NK-92 (cell line): ENCODE results near the gene SCUBE1.

Experiments
- DNase-seq: peaks from one replicate; lab custom pipeline; 2025; ENCODE audit not compliant: unreplicated experiment; lab: John Stamatoyannopoulos, UW

Gene SCUBE1

DNA sequence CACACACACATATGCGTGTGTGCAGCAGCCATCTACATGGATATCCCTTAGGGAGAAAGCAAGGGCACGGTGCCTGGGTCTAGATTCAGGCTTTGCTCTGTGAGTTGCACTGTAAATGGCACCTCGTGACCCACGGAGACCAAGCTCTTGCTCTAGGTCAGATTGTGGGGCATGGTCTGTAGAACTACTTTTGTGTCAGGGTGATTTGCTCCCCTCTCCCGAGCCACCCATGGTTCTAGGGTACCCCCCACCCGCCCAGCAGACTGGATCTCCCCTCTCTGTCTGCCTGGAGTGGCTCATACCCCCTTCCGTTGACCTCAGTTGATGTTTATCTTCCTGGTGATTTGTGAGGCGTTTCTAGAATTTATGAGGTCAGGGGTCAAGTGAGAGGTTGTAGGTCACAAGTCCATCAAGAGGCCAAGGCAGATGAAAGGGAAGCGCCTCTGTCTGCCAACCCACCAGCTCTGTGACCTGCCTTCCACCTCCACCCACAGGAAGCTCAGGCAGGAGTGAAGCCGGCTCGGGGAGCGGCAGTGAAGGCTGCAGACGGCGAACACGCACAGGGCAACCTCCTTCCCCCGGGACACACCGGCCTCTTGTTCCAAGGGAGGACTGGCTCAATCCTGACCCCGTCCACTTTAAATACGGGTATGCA, 80.1 kb downstream of the SCUBE1 start:
- no peak for DNase-seq

DNA sequence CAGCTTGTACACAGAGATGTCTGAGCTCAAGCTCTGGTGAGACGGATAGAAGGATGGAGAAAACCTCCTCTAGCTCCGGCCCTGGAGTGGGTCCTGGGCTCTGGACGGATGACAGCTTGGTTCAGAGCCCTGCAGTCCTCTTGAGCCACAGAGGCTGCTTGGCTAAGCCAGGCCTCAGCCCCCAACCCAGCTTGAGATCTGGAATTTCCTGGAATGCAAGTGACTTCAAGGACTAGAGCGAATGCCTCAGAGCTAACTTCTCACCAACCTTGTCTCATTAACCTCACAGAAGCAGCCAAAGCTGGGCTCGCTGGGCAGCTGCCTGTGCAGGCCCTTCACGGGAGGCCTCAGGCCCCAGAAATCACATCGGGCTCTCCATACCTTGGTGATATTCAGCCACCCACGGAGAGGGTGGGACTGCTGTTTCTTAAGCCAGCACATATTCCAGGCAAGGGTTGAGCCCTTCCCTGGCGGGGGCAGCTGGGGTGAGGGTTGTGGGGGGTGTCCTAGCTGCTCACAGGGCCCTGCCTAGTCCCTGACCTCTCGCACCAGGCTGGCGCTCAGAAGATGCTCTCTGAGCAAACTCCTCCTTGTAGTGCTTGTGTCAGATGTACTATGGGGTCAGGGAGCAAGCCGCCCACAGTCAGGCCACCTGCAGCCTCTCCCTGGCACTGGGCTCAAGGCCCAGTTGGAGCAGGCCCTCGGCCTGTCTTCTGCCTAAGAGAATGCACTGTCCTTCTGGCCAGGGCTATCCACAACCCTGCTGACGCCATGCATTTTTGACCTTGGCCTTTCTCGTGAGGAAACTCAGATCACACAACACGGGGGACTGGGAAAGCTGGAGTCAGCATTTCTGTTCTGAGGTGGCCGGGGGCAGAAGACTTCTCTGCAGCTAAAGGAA, 82.6 kb downstream of the SCUBE1 start:
- DNase-seq = no peak

DNA sequence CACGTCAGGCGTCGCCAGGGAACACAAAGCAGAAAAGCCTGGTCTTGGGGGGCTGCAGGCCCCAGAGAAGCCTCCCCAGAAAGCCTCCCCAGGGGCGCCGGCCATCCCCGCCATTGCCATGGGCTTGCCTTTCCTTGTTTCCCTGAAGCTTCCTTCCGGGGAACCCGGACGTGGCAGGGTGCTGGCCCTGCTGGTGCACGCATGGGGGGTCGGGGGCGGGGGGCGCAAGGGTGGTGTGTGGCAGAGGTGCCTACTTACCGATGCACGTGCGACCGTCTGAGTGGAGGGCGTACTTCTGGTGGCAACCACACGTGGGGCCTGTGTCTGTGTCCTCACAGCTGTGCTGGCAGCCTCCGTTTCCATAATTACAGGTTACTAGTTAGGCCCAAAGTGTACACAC, 85.2 kb downstream of the SCUBE1 start:
- no peak for DNase-seq

DNA sequence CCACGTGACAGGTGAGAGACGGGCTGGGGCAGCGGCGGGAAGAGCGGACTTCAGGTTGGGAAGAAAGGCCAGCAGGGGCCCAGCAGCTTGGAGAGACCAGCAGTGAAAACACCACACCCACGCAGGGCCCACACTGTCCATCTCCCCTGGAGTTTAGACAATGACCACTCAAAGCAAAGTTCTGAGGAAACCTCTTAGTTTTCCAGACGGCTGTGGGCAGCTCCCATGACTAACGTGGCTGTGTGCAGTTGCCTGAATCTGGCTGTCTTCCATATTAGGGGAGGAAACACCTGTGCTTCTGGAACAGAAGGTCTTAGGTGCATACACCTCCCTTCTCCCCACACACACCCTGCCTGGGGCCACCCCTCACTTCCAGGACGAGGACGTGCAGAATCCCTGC, 85.6 kb downstream of the SCUBE1 start:
- DNase-seq = no peak

DNA sequence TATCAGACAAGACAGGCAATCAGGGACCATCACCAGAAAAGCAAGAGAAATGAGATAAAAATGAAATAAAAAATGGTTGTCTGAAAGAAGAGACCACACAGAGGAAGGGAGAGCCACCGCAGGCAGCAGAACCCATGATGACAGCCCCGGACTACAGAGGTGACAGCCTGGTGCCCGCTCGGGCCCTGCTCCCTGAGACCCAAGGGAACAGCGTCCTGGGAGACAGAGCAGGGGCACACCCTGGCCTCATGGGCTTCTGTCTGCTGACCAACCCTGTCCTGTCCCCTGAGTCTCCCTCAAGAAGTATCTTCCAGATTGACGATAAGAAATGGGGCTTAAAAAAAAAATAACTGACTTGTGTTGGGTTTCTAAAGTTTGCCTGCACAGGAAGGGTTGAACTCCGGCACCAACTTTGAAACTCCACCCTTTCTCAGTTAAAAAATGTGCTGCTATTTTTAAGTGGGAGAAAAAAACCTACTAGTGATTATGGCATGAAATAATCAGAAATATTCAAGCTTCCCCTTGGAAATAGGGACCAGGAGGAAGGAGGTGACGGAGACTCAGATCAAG, 86.1 kb downstream of the SCUBE1 start:
- DNase-seq = no peak

DNA sequence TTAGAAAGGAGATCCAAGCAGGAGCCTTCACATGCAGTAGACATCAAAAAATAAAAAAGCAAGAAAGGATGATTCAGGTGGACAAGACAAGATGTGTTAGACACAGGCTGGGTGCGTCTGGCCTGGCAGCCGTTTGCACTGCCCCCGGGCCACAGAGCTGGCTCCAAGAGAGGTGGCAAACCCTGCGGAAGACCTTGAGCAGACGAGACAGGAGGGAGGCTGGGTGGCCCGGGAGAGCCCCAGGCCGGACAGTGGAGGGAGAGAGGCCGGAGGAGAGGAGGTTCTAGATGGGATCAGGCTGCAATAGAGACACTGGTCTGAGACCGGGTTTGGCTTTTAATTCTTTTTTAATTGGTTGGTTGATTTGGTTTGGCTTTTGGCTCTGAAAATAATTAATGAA, 86.6 kb downstream of the SCUBE1 start:
- DNase-seq = no peak

DNA sequence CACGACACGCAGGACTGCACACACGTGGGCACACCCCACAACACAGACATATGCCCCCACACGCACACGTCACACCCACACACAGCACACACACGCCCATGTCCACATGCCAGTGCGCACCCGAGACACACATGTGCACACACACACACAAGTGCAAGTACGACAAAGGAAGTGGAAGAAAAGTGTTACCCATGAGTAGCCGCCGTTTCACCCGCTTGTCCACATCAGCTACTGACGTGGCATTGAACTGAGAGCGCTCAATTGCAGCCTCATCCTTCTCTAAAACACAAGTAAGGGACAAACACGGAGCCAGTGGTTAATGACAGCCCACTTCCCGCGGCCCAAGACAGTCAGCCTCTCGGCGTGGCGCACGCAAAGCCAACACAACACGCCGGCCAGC, 87.9 kb downstream of the SCUBE1 start:
- DNase-seq = no peak

DNA sequence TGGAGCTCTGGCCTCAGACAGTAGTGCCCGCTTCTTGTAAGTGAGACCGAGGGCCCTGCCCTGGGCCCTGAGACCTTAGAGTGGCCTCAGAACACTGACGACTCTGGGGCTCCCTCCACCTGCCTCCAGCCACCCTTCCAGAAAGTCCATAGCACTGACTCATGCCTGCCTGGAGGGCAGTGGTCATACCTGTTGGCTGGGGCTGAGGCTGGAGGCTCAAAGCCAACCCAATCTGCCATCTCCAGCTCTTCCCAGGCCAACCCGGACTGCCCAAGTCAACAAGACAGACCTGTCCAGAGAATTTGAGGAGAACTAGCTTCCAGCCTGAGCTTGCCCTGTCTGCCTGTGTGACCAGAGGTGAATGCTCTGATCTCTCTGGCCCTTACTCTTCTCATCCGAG, 89.3 kb downstream of the SCUBE1 start:
- DNase-seq = no peak

DNA sequence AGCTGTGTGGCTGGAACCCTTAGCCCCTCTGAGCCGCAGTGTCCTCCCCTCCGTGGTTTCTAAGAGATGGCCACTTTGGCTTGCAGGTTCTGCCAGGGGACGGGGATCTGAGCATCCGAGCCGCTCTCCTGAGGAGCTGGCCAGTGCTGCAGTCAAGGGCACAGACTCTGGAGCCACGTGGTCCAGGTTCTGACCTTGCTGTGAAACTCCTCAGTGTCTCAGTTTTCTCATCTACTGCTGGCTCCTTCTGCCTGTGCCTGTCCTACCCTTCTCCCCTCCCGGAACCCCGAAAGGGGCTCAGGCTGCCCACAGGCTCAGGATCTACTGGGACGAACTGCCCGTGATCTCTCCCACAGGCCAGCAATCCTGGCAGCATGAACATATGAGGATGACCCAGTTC, 90.9 kb downstream of the SCUBE1 start:
- DNase-seq = no peak

DNA sequence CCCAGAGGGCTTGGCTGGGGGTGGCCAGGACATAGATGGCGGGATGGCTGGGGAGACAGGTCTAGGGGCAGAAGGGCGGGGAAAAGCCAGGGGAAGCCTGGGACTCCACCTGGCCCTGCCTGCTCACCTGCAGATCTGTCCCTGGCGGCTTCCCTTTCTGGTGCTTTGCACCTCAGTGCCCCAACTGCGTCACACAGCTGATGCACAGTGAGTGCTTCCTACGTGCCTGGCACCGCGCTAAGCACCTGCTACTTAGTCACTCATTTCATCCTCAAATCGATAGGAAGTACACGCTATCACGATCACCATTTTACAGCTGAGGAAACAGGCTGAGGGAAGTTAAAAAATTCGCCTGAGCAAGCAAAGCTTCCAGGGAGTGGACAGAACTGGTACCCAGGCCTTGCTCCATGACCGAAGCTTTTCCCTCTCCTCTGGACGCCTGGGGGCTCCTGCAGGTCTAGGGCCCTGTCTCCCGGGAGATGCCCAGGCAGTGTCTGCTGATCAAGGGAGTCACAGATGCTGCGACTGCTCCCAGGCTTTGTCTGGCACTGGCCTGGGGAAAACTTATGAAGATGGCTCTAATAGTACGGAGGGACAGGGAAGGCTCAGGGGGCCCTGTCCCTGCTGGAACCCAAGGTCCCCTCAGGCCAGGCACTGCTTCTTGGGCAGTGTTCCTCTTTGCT, 93.2 kb downstream of the SCUBE1 start:
- DNase-seq = no peak

DNA sequence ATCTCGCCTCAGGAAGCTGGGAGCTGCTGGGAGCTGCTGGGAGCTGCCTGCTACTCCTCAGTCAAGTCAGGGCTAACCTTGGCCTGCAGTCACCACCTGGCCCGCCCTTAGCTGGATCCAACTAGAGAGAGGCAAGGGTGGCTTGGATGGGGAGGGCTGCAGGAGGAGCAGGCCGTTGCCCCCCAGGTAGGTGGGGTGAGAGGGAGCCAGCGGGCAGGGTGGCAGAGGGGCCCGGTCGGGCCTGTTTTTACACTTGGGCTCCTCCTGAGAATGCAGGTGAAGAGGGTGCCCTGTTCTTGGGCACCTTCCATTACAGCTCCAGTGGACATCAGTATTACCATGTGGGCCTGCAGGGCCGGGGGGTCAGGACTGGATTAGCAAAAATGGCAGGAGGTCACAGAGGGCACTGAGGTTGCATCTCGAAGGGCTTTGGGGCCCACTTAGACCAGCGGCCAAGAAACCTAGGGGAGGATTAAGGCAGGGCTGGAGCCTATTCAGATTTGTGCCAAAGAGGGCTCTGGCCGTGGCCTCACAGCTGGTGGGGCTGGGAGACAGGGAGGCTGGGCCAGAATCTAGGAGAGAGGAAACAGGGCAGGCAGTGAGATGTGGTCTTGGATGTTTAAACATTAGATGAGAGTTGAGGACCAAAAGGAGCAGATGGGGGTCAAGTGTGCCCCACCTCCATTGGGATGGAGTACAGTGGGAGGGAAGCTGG, 95.5 kb downstream of the SCUBE1 start:
- DNase-seq = no peak

DNA sequence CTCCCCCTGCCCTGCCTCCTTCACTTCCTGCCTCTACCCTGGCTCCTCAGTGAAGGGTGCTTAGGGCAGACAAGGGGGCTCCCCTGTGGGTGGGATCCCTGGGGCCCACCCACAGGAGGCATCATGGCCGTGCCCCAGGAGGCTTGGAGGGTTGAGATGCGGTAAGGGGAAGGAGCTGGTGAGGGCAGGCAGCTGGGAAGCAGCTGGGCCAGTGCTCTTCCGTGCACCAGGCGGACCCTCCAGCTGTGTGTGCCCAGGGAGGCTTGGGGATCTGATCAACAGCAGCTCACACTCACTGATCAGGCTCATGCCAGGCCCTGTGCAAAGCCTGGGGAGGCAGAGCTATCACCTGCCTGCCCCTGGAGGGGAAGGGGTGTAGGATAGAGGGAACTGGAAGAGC, 97.0 kb downstream of the SCUBE1 start:
- DNase-seq = no peak

DNA sequence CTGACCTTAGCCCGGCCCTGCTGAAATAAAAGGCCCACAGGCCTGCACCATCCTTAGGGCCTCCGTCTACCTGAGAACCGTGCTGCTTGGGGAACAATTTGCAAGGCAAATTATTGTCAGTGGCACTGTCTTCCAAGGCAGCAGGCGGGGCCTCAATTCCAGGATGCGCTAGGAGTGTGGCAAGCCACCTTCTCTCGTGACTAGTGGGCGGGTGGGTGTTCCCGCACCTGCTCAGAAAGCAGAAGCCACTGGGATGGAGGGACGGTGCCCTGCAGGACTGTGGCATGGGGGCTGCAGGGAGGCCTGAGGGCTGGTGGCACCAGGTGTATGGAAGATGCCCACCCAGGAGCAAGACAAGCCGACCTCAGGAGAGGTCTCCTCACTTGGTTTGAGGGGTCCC, 97.5 kb downstream of the SCUBE1 start:
- DNase-seq = no peak

DNA sequence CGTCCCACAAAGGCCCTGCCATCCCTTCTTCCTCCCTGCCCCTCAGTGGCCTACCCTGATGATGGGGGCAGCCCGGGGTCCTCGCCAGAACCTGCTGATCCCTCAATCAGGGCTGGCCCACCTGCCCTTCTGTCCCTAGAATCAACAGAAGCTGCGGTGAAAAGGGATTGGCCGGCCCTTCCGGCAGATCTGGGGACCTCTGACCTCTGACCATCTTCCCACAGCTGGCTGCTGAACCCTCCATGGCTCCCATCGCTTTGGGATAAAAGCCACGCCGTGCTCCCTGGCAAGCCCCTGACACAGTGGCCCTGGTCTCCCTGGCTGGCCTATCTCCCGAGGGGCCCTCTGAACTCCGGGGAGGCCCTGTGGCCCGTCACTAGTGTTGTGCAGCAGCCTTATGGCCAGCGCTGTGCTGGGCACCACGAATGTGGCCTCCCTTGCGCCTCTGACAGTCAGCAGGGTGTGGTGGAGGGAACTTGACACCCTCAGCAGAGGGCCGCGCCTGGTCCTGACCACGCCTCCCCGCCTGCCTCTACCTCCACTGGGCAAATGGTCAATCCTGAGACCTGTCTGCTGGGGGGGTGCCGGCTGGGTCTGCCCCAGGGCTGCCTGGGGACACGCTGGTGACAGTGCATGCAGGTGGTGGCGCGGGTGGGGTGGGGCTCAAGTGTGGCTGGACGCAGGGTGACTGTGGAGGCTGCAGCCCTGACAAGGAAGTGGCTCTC, 98.2 kb downstream of the SCUBE1 start:
- DNase-seq = no peak

DNA sequence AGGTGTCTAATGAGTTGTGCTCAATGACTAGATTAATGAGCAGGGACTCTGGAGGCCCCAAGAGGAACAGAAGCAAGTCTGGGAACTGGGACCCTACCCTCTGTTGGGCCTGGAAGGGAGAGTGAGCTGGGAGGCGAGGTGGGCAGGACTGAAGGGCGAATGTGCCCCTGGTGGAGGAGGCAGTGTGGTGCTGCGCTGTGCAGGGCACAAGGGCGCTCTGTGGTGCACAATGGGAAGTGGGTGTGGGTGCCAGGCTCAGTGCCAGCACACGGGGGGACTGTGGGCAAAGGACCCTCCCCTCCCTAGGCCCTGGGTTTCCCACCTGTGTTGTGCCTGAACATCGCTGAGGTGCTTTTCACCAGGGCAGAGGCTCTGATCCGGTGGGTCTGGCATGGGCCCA, 98.8 kb downstream of the SCUBE1 start:
- DNase-seq = no peak

DNA sequence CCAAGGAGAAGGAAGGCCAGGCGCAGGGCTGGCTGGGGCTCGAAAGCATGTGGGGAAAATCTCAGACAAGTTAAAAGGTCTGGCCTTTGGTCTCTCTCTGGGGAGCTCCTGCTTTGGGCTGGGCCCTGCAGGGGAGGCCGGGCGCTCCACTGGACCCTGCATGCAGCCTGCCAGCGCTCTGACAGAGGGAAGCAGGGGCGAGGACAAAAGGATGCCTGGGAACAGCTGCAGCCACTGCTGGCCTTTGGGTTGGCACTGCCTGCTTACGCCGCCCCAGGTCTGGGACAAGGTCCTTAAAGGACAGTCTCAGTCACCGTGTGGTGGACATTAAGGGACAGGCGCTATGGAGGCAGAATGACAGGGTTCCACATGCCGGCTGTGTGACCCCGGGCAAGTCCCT, 99.8 kb downstream of the SCUBE1 start:
- DNase-seq = no peak

DNA sequence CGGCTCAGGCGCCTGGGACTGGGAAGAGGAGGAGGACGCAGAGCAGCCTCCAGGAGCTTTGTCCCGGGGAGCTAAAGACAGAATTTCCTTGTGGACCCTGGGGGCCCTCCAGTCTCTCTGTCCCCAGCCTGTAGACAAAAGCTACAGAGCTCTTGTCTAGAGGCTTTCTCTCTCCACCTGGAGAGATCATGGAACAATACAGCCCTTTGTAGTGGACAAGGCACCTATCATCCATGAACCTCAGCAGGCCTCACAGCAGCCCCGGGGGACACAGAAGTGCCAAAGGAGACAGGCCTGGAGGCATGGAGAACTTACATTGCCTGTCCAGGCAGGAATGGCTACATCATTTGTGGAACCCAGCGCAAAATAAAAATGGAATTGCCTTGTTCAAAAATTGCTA, 100.5 kb downstream of the SCUBE1 start:
- DNase-seq = no peak

DNA sequence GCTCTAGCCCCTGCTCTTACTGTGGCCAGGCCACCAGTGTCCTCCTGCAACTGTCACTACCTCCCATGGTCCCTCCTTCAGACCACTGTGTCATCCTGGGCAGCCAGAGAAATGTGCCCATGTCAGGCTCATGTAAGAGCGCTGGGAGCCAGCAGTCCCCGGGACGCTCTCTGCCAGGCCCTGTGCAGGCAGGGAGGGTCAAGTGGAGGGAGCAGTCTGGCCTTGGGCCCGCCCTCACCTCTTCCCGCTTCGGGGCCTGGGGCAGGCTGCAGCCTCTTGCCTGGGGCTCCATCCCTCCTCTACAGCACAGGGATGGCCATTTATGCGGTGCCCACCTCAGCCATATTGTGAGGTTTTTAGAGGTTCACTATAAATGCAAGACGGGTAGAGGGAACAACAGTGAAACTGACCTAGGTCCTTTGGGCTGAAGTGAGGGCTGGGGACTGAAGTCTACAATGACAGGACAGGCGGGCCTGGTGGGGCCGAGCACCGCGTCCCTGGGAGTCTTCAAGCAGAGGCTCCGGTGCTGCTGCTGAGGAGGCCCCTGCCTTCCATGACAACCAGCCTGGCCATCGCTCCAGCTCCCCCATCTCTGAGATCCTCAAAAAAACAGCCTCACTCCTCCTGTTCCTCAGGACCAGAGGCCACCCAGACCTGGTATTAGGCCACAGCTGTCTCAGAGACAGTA, 101.3 kb downstream of the SCUBE1 start:
- DNase-seq = no peak

DNA sequence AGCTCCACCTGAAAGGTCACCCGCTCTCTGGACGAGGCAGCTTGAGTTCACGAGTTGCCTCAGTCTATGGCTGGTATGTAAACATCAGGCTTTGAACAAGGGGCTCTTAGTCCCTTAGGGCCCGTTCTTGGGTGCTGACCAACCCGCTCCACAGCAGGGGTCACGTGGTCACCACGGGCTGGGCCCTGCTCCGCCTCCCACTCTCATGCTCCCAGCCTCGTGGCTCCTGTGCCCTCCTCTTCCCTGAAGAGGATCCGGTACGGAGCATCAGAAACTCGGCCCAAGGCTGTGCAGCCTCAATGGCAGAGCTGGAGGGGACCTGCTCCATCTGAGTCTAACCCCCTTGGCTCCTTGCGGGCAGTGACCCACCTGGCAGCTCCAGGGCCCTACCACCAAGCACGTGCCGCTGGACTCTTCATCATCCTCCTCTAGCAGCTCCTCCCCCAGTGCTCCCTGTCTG, 102.0 kb downstream of the SCUBE1 start:
- no peak for DNase-seq

DNA sequence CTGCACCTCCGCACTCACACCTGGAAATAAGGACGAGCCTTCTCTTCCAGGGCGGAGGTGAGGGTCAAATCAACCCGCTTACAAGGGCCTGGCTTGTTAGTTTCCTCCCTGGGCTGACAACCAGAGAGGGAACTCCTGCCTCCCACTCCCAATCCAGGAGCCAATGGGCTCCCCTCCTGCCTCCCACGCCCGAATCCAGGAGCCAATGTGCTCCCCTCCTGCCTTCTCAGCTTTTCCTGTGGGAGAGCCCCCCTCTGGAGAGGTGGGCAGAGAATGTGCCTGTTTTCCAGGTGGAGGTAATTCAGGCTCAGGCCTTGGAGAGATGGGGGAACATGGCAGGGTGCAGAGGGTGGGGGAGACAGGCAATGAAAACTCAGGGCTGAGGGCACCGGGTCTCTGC, 102.6 kb downstream of the SCUBE1 start:
- DNase-seq = no peak
